Gastroesophageal sphincter (tissue), 4 donors: Measurements from ENCODE around the gene PUS7. TPM values are rescaled to one million over a fixed set of nuclear protein-coding genes. Genes with fewer than 3 reads are reported as not detected.

Experiments used
- ATAC-seq: fragments of 150-250 bp; one replicate; pipeline ENCODE4 v1.9.1; 2016; ENCODE audit warnings: mild to moderate bottlenecking, moderate library complexity
- H3K27ac ChIP-seq, 4 donors: fragments of 200-600 bp; sonication (generic) in 3 of 4; 1 replicate in 3 of 4; 2 replicates in 1 of 4; pipeline ENCODE4 v1.5.1; 2016 to 2019
- H3K27me3 ChIP-seq: fragments of 200-600 bp; sonication (generic); one replicate; pipeline ENCODE4 v1.5.1; 2019
- H3K36me3 ChIP-seq, 2 donors: fragments of 200-600 bp; sonication (generic); one replicate each; pipeline ENCODE4 v1.5.1; 2019; ENCODE audit warnings: control low read depth in 1 of 2
- H3K4me1 ChIP-seq, 3 donors: fragments of 200-600 bp; sonication (generic); 1 replicate in 2 of 3; 2 replicates in 1 of 3; pipeline ENCODE4 v1.5.1; 2016 to 2019; ENCODE audit warnings: control low read depth in 2 of 3
- H3K4me3 ChIP-seq, 2 donors: fragments of 200-600 bp; sonication (generic); one replicate each; pipeline ENCODE4 v1.5.1; 2019; ENCODE audit warnings: mild to moderate bottlenecking in 1 of 2, moderate library complexity in 1 of 2
- H3K9me3 ChIP-seq, 3 donors: fragments of 200-600 bp; sonication (generic); one replicate each; pipeline ENCODE4 v1.5.1; 2017 to 2019; ENCODE audit warnings: control low read depth in 2 of 3
- EP300 ChIP-seq: sonication (generic); formaldehyde crosslinking; IDR thresholded peaks from one replicate; pipeline ENCODE4 v1.6.1; 2017; ENCODE audit warnings: antibody characterized with exemption, mild to moderate bottlenecking
- POLR2A ChIP-seq, 2 donors: fragments of 450-650 bp; IDR thresholded peaks; one replicate each; pipeline ENCODE4 v1.6.1; 2017; ENCODE audit warnings: antibody characterized with exemption in 2 of 2, mild to moderate bottlenecking in 2 of 2, moderate library complexity in 1 of 2
- POLR2AphosphoS5 ChIP-seq: sonication (generic); formaldehyde crosslinking; IDR thresholded peaks from one replicate; pipeline ENCODE4 v1.6.1; 2017; ENCODE audit warnings: antibody characterized with exemption
- WGBS, 2 donors: methylation state at CpG; one replicate each; pipeline ENCODE4 v1.1.5; 2018; ENCODE audit warnings: low coverage in 1 of 2; 5-methylcytosine and 5-hydroxymethylcytosine counted together
- total RNA-seq, 4 donors: library from RNA; depleted of rRNA; stranded (reverse); fragments of >200 nt; gene quantifications; one replicate each; pipeline ENCODE4 v1.1.0, GENCODE V29; 2016
- TF ChIP-seq, protein P1 (sequence below), 4 experiments: fragments of 200-600 bp in 2 of 4; fragments of 450-650 bp in 2 of 4; sonication (generic) in 1 of 4; IDR thresholded peaks; one replicate each; pipeline ENCODE4 v1.5.1; 2017 to 2019; ENCODE audit warnings: antibody characterized with exemption in 4 of 4, mild to moderate bottlenecking in 2 of 4, moderate library complexity in 2 of 4

The PUS7 gene
- total RNA-seq, 4 donors from 2014 or later = 11.9 to 15.1 (median 13.2) TPM

DNA sequence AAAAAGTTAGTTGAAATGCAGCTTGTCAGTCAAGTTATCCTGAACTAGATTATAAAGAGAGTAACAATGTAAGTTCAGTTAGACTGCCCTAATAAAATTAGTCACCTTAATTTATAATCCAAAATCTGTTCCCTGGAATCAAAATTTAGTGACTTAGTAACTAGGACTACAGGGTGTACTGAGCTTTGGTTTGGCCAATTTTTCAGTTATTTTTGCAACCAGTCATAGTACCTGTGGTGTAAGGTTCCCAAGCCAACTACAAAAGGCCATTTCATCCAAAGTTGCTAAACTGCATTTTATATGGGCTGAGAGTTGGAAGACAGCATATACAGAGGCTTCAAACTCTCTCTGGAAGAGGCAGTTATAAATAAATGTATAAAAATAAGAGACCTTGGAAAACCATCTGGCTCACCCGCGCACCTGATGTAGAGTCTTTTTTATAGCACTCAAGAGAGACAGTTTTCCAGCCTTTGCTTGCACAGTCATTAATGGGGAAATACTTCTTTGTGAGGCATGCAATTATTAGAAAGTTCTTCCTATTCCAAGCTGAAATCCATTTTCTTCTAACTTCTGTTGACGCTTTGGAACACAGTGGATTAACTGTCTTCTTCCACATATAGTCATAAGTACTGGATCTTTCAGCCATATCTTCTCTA is 59.2 kb downstream of the PUS7 start:
- ATAC-seq = no peak
- no peak overlapping the region for H3K27ac ChIP-seq
- peaks cover 0 to 39% of the 10 kb centered on the region in 2 donors for H3K36me3 ChIP-seq
- H3K9me3 ChIP-seq = no peaks in the 10 kb centered on the region
- 49 to 81% methylated on average over 3 of the region's 3 CpGs for WGBS, 2 donors
- H3K4me1 ChIP-seq = no peaks in the 10 kb centered on the region
- H3K4me3 ChIP-seq = no peak overlapping the region
- TF ChIP-seq, protein P1, sequence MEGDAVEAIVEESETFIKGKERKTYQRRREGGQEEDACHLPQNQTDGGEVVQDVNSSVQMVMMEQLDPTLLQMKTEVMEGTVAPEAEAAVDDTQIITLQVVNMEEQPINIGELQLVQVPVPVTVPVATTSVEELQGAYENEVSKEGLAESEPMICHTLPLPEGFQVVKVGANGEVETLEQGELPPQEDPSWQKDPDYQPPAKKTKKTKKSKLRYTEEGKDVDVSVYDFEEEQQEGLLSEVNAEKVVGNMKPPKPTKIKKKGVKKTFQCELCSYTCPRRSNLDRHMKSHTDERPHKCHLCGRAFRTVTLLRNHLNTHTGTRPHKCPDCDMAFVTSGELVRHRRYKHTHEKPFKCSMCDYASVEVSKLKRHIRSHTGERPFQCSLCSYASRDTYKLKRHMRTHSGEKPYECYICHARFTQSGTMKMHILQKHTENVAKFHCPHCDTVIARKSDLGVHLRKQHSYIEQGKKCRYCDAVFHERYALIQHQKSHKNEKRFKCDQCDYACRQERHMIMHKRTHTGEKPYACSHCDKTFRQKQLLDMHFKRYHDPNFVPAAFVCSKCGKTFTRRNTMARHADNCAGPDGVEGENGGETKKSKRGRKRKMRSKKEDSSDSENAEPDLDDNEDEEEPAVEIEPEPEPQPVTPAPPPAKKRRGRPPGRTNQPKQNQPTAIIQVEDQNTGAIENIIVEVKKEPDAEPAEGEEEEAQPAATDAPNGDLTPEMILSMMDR (IDR thresholded peaks at IDR 0.05) = no peak
- H3K27me3 ChIP-seq = no peaks in the 10 kb centered on the region

DNA sequence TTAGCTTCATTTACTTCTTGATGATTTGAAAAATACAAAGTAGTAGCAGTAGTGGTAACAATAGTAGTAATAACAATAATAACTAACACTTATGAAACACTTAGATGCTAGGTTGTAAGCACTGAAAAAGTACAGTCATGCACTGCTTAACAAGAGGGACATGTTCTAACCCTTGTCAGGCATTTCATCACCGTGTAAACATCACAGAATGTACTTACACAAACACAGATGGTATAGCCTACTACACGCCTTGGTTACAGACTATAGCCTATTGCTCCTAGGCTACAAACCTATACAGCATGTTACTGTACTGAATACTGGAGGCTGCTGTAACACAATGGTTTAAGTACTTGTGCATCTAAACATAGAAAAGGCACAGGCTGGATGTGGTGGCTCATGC is 60.6 kb downstream of the PUS7 start:
- 67 to 93% methylated on average over 1 to 2 of the region's 2 CpGs for WGBS, 2 donors
- no peaks in the 10 kb centered on the region for H3K9me3 ChIP-seq
- H3K4me1 ChIP-seq = no peaks in the 10 kb centered on the region
- no peak overlapping the region for H3K4me3 ChIP-seq
- TF ChIP-seq POLR2A (IDR thresholded peaks at IDR 0.05) (no peak), EP300 (no peak), POLR2AphosphoS5 (no peak)
- TF ChIP-seq, protein P1 (IDR thresholded peaks at IDR 0.05) = no peak
- H3K27me3 ChIP-seq = no peaks in the 10 kb centered on the region
- H3K36me3 ChIP-seq = peaks cover 0 to 53% of the 10 kb centered on the region in 2 donors
- no peak overlapping the region for H3K27ac ChIP-seq
- ATAC-seq = no peak

DNA sequence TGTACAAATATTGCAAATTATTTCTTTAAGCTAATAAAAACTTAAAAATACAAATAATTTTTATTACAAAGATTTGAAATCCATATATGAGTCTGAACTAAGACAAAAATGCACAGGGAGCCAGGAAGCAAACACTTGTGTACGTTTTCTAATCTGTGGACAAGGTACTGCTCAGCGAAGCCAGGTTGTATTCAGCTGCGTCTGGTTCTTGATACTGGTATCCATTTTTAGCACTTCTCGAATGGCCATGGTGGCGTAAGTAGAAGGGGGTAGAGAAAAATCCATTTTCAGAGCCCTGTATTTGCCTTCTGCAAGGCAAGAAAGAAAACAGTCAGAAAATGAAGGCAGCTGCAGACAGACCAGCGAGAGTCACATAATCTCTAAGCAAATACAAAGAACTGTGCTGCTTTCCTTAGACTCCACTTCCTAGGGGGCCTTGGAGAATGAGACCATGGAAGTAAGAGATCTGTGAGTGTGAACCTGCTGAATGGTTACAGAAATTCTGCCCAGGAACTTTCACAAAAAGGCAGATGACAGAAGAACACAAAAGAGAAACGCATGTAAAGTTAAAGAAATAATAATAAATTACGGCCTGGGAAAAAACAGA is 64.3 kb downstream of the PUS7 start:
- Histone ChIP-seq H3K36me3 (peaks cover 0 to 48% of the 10 kb centered on the region in 2 donors), H3K27ac (no peak overlapping the region), H3K27me3 (no peaks in the 10 kb centered on the region), H3K4me1 (no peaks in the 10 kb centered on the region), H3K9me3 (no peaks in the 10 kb centered on the region), H3K4me3 (no peak overlapping the region)
- TF ChIP-seq, protein P1 (IDR thresholded peaks at IDR 0.05) = no peak
- TF ChIP-seq POLR2A (IDR thresholded peaks at IDR 0.05) (no peak), EP300 (no peak), POLR2AphosphoS5 (no peak)
- 86 to 90% methylated on average over 4 to 8 of the region's 8 CpGs for WGBS, 2 donors
- no peak for ATAC-seq

DNA sequence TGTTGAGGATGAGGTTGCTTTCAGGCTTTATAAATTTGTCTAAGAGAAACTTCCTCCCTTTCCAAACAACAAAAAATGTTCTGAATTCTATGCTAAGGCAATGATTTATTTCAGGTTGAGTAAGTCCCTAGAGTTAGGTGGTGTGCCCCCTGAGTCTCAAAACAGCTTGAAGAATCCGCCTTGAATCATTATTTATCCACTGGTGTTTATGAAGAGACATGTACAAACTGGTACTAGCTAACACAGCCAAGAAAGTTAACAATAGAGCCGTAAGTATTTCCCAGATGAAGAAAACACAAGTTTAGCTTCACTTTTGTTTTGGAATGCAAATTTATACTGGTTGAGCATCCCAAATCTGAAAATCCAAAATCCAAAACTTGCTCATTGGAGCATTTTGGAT is 67.2 kb downstream of the PUS7 start:
- H3K36me3 ChIP-seq = peaks cover 0 to 34% of the 10 kb centered on the region in 2 donors
- no peaks in the 10 kb centered on the region for H3K4me1 ChIP-seq
- WGBS, 2 donors = 73 to 74% methylated on average over 2 of the region's 2 CpGs
- no peak for ATAC-seq
- TF ChIP-seq, protein P1 (IDR thresholded peaks at IDR 0.05) = no peak
- TF ChIP-seq POLR2AphosphoS5 (no peak), POLR2A (IDR thresholded peaks at IDR 0.05) (no peak), EP300 (no peak)
- H3K27me3 ChIP-seq = no peaks in the 10 kb centered on the region
- no peak overlapping the region for H3K4me3 ChIP-seq
- H3K9me3 ChIP-seq = no peaks in the 10 kb centered on the region
- no peak overlapping the region for H3K27ac ChIP-seq
